CD4-positive, alpha-beta T cell treated with Interleukin-15 for 4 hours (primary cell): ENCODE measurements around the gene SLK.
A peak's percentile ranks its signal among the peaks of the same experiment; 100 is the strongest.

Experiments used
- DNase-seq: peaks from one replicate; pipeline ENCODE4 v3.0.0-alpha.2; 2020; ENCODE audit warnings: low spot score

SLK gene

GRCh38 chr10:104033966-104034365, 67.0 kb downstream of the SLK start:
- DNase-seq: no peak

- no peak for DNase-seq
Measured at GRCh38 chr10:104034401-104035193, 67.7 kb downstream of the SLK start.

- DNase-seq: no peak
Measured at GRCh38 chr10:104035194-104036068, 68.5 kb downstream of the SLK start.

- no peak for DNase-seq
Measured at GRCh38 chr10:104036069-104036384, 69.1 kb downstream of the SLK start.

GRCh38 chr10:104036518-104037260, 69.7 kb downstream of the SLK start:
- DNase-seq: no peak

GRCh38 chr10:104037261-104037951, 70.5 kb downstream of the SLK start:
- no peak for DNase-seq

GRCh38 chr10:104038537-104038936, 71.6 kb downstream of the SLK start:
- DNase-seq: no peak

GRCh38 chr10:104038958-104039752, 72.2 kb downstream of the SLK start:
- no peak for DNase-seq

- DNase-seq: no peak
Measured at GRCh38 chr10:104040382-104040781, 73.4 kb downstream of the SLK start.

- no peak for DNase-seq
Measured at GRCh38 chr10:104040862-104041789, 74.2 kb downstream of the SLK start.

- DNase-seq: no peak
Measured at GRCh38 chr10:104041891-104042535, 75.1 kb downstream of the SLK start.

- DNase-seq: no peak
Measured at GRCh38 chr10:104043185-104043830, 76.4 kb downstream of the SLK start.

GRCh38 chr10:104043854-104044253, 76.9 kb downstream of the SLK start:
- DNase-seq: no peak

GRCh38 chr10:104045151-104046089, 78.5 kb downstream of the SLK start:
- DNase-seq: peak; percentile 10

- DNase-seq: no peak
Measured at GRCh38 chr10:104046651-104047050, 79.7 kb downstream of the SLK start.

- DNase-seq: no peak
Measured at GRCh38 chr10:104049504-104050250, 82.7 kb downstream of the SLK start.

- DNase-seq: no peak
Measured at GRCh38 chr10:104052431-104052830, 85.5 kb downstream of the SLK start.
